H1 (cell line): ENCODE results near the gene TMEM82. TPM values are rescaled to one million over a fixed set of nuclear protein-coding genes. Genes with fewer than 3 reads are reported as not detected.

Experiments used
- CTCF ChIA-PET: fragments of 300-600 bp; sonication (Branson Sonifier 250); formaldehyde crosslinking; loops from one replicate; lab custom pipeline; 2021; ENCODE audit not compliant: partially characterized antibody; lab: Charles Lee
- POLR2A ChIA-PET: fragments of 300-600 bp; sonication (Branson Sonifier 250); formaldehyde crosslinking; loops from one replicate; lab custom pipeline; 2021; ENCODE audit warnings: inconsistent platforms; ENCODE audit not compliant: partially characterized antibody; lab: Charles Lee
- DNase-seq, 2 experiments: peaks; one replicate each; pipeline versions ENCODE4 v3.0.0 to v3.0.0-alpha.2; 2010 to 2022; ENCODE audit warnings: low spot score in 2 of 2, low read depth in 1 of 2, mixed read lengths in 1 of 2
- FAIRE-seq: peaks from 2 replicates; lab custom pipeline; 2011; peaks lifted over from hg19 to GRCh38; lab: Jason Lieb, UNC
- H2AFZ ChIP-seq: 2 replicates; pipeline ENCODE4 v1.8.1; 2012; ENCODE audit warnings: low read length, inconsistent platforms
- H2AK5ac ChIP-seq: 2 replicates; pipeline ENCODE4 v1.6.1; 2013; ENCODE audit warnings: low read depth, low read length
- H2BK120ac ChIP-seq: replicated peaks from 2 replicates; pipeline ENCODE3; 2013; ENCODE audit warnings: low read depth, low read length, inconsistent platforms
- H2BK12ac ChIP-seq: 2 replicates; pipeline ENCODE4 v1.6.1; 2013; ENCODE audit warnings: low read depth, low read length
- H2BK15ac ChIP-seq: 2 replicates; pipeline ENCODE4 v1.6.1; 2013; ENCODE audit warnings: low read length
- H2BK20ac ChIP-seq: 2 replicates; pipeline ENCODE4 v1.6.1; 2013; ENCODE audit warnings: low read length
- H2BK5ac ChIP-seq: 2 replicates; pipeline ENCODE4 v1.6.1; 2013; ENCODE audit warnings: low read depth, low read length
- H3K14ac ChIP-seq: 2 replicates; pipeline ENCODE4 v1.6.1; 2013; ENCODE audit warnings: inconsistent platforms; ENCODE audit not compliant: insufficient read length
- H3K18ac ChIP-seq: 2 replicates; pipeline ENCODE4 v1.6.1; 2013; ENCODE audit warnings: low read length; ENCODE audit errors: extremely low read depth
- H3K23ac ChIP-seq: 2 replicates; pipeline ENCODE4 v1.6.1; 2013; ENCODE audit warnings: inconsistent platforms; ENCODE audit not compliant: insufficient read length
- H3K23me2 ChIP-seq: 2 replicates; pipeline ENCODE4 v1.6.1; 2013; ENCODE audit warnings: low read depth, low read length
- H3K27ac ChIP-seq: 2 replicates; pipeline ENCODE4 v1.6.1; 2011; ENCODE audit warnings: low read depth, low read length, inconsistent platforms
- H3K27me3 ChIP-seq, 4 experiments: replicated peaks in 1 of 4; 1 replicate in 1 of 4; 2 replicates in 3 of 4; pipeline versions ENCODE4 v1.6.1 to v1.8.1; 2011 to 2013; ENCODE audit warnings: low read length in 3 of 4, mild to moderate bottlenecking in 3 of 4, inconsistent platforms in 2 of 4, mixed read lengths in 2 of 4, moderate library complexity in 1 of 4; ENCODE audit not compliant: control insufficient read depth in 3 of 4, insufficient read depth in 3 of 4; ENCODE audit errors: extremely low read depth in 1 of 4
- H3K36me3 ChIP-seq, 4 experiments: 2 replicates each; pipeline versions ENCODE4 v1.6.1 to v1.8.1; 2011 to 2013; ENCODE audit warnings: mild to moderate bottlenecking in 4 of 4, low read length in 3 of 4, moderate library complexity in 2 of 4, control low read depth in 1 of 4, inconsistent platforms in 1 of 4; ENCODE audit not compliant: insufficient read depth in 4 of 4, control insufficient read depth in 2 of 4
- H3K4ac ChIP-seq: replicated peaks from 2 replicates; pipeline ENCODE3; 2013; ENCODE audit warnings: low read length, low read depth, mixed read lengths, inconsistent platforms; ENCODE audit not compliant: insufficient read length
- H3K4me1 ChIP-seq, 4 experiments: replicated peaks in 1 of 4; 1 replicate in 1 of 4; 2 replicates in 3 of 4; pipeline versions ENCODE4 v1.6.1 to v1.8.1; 2011 to 2013; ENCODE audit warnings: low read length in 3 of 4, inconsistent platforms in 2 of 4, mixed read lengths in 1 of 4; ENCODE audit not compliant: insufficient read depth in 4 of 4, control insufficient read depth in 3 of 4
- H3K4me2 ChIP-seq, 2 experiments: 2 replicates each; pipeline versions ENCODE4 v1.6.1 to v1.8.1; 2011 to 2013; ENCODE audit warnings: low read depth in 2 of 2, low read length in 2 of 2, control low read depth in 1 of 2, inconsistent platforms in 1 of 2, mild to moderate bottlenecking in 1 of 2; ENCODE audit not compliant: insufficient read depth in 1 of 2
- H3K4me3 ChIP-seq, 4 experiments: fragments of 200-600, 300-600 bp in 1 of 4; sonication (generic), shearing (Covaris generic), sonication (Bioruptor Twin) in 1 of 4; 2 replicates each; pipeline versions ENCODE4 v1.5.1 to v1.8.1; 2011 to 2016; ENCODE audit warnings: low read length in 4 of 4, low read depth in 3 of 4, control low read depth in 2 of 4, inconsistent platforms in 2 of 4, mild to moderate bottlenecking in 2 of 4, mixed read lengths in 1 of 4, moderate library complexity in 1 of 4; ENCODE audit not compliant: insufficient read depth in 2 of 4; ENCODE audit errors: extremely low read depth in 1 of 4
- H3K56ac ChIP-seq: replicated peaks from 2 replicates; pipeline ENCODE3; 2013; ENCODE audit warnings: low read depth, mild to moderate bottlenecking, mixed read lengths, low read length, inconsistent platforms; ENCODE audit not compliant: insufficient read length
- H3K79me1 ChIP-seq: 2 replicates; pipeline ENCODE4 v1.6.1; 2013; ENCODE audit warnings: low read depth, low read length, control low read depth
- H3K79me2 ChIP-seq, 2 experiments: 2 replicates each; pipeline versions ENCODE4 v1.6.1 to v1.8.1; 2012 to 2013; ENCODE audit warnings: low read length in 2 of 2, mild to moderate bottlenecking in 2 of 2, inconsistent platforms in 1 of 2; ENCODE audit not compliant: insufficient read depth in 2 of 2, control insufficient read depth in 1 of 2
- H3K9ac ChIP-seq, 4 experiments: replicated peaks in 1 of 4; 1 replicate in 1 of 4; 2 replicates in 3 of 4; pipeline versions ENCODE4 v1.6.1 to v1.8.1; 2011 to 2013; ENCODE audit warnings: low read depth in 3 of 4, low read length in 3 of 4, control low read depth in 2 of 4, mild to moderate bottlenecking in 2 of 4, moderate library complexity in 2 of 4, inconsistent platforms in 1 of 4; ENCODE audit errors: extremely low read depth in 1 of 4
- H3K9me3 ChIP-seq, 2 experiments: 2 replicates each; pipeline versions ENCODE4 v1.6.1 to v1.8.1; 2012 to 2013; ENCODE audit warnings: mild to moderate bottlenecking in 2 of 2, moderate library complexity in 2 of 2, control low read depth in 1 of 2, inconsistent platforms in 1 of 2, low read depth in 1 of 2, low read length in 1 of 2, mixed read lengths in 1 of 2; ENCODE audit not compliant: insufficient read depth in 2 of 2
- H4K20me1 ChIP-seq, 2 experiments: replicated peaks in 1 of 2; 2 replicates each; pipeline versions ENCODE3 to v1.8.1; 2011 to 2013; ENCODE audit warnings: inconsistent platforms in 2 of 2, low read length in 2 of 2, mild to moderate bottlenecking in 1 of 2; ENCODE audit not compliant: insufficient read depth in 2 of 2, control insufficient read depth in 1 of 2
- H4K5ac ChIP-seq: 2 replicates; pipeline ENCODE4 v1.6.1; 2013; ENCODE audit warnings: low read length, low read depth, mixed read lengths, inconsistent platforms; ENCODE audit not compliant: insufficient read length
- H4K8ac ChIP-seq: 2 replicates; pipeline ENCODE4 v1.8.0; 2013; ENCODE audit warnings: mild to moderate bottlenecking, moderate library complexity, low read length, inconsistent platforms; ENCODE audit not compliant: insufficient read depth; ENCODE audit errors: extremely low read depth
- H4K91ac ChIP-seq: replicated peaks from 2 replicates; pipeline ENCODE3; 2013; ENCODE audit warnings: low read length, mixed read lengths, inconsistent platforms; ENCODE audit not compliant: insufficient read length
- ASH2L ChIP-seq: fragments of 200-600, 300-600 bp; sonication (generic); IDR thresholded peaks from one replicate; pipeline ENCODE4 v1.7.1; 2017; ENCODE audit warnings: low read length
- CEBPB ChIP-seq: IDR thresholded peaks from 2 replicates; pipeline ENCODE4 v1.6.1; 2012; ENCODE audit warnings: low read depth, low read length
- JUND ChIP-seq: IDR thresholded peaks from 2 replicates; pipeline ENCODE4 v1.6.1; 2011; ENCODE audit warnings: mild to moderate bottlenecking, improper control_type of control experiment, low read length
- MAX ChIP-seq: IDR thresholded peaks from 2 replicates; pipeline ENCODE4 v1.6.1; 2012; ENCODE audit warnings: inconsistent platforms
- WGBS, 2 experiments: shearing (Covaris generic) in 1 of 2; methylation state at CpG; one replicate each; pipeline versions ENCODE4 v1.1.6 to v1.1.7; 2013 to 2015; ENCODE audit warnings: low lambda C conversion rate in 2 of 2, mixed read lengths in 2 of 2, inconsistent platforms in 1 of 2, low coverage in 1 of 2, missing lambda C conversion rate in 1 of 2; ENCODE audit not compliant: insufficient replicate concordance in 2 of 2, insufficient coverage in 1 of 2, insufficient read length in 1 of 2; ENCODE audit errors: extremely low coverage in 1 of 2, missing lambda C conversion rate in 1 of 2; 5-methylcytosine and 5-hydroxymethylcytosine counted together
- polyA plus RNA-seq, 7 experiments: library from polyadenylated mRNA; depleted of rRNA in 3 of 7; stranded (reverse) in 5 of 7; unstranded in 2 of 7; fragments of >200 nt in 5 of 7; fragments of 200-250 nt in 2 of 7; gene quantifications; 1 replicate in 5 of 7; 2 replicates in 1 of 7; 4 replicates in 1 of 7; pipeline versions ENCODE4 v1.2.1 to v1.2.3, GENCODE V29; 2011 to 2013; ENCODE audit warnings: missing spikeins in 2 of 7, mixed read lengths in 2 of 7
- total RNA-seq: library from RNA; stranded (reverse); fragmentation: NEBNext Ultra II Directional; extraction: Animal tissue kit (Norgen Biotek cat#: 25700); gene quantifications from 2 replicates; pipeline ENCODE4 v1.2.1, GENCODE V29; 2021

The TMEM82 gene
- total and polyA plus RNA-seq, 2 of the 8 experiments (the other 6 are each of a cell fraction or from before 2014, with no cell fraction given), result 0.32 to 2.1 TPM

- H2BK12ac ChIP-seq, result peak overlapping the region; percentile 22; the same call in 1 of the 2 replicates
- peak overlapping the region; percentile 78; the same call in 1 of the 2 replicates for H2BK5ac ChIP-seq
- peak overlapping the region; percentile 11; the same call in 1 of the 2 replicates for H2AFZ ChIP-seq
- no peak overlapping the region for H2BK120ac ChIP-seq
- no peaks in the 10 kb centered on the region for H3K79me2 ChIP-seq
- 77% methylated on average over 17 of the region's 19 CpGs; no CpG with 5 or more reads in 1 of the 2 experiments for WGBS, 2 experiments
- FAIRE-seq, result no peak
- no peaks in the 10 kb centered on the region for H3K27me3 ChIP-seq
- peak overlapping the region; percentile 92; the same call in 1 of the 2 replicates for H2BK15ac ChIP-seq
- H3K9ac ChIP-seq, result no peak overlapping the region
- no peak for DNase-seq
- no peaks in the 10 kb centered on the region for H4K20me1 ChIP-seq
- no peak overlapping the region for H2BK20ac ChIP-seq
- H3K14ac ChIP-seq, result no peak overlapping the region
- H4K8ac ChIP-seq, result peak overlapping the region; percentile 62; the same call in 1 of the 2 replicates
- peak overlapping the region; percentile 53; the same call in 1 of the 2 replicates for H3K18ac ChIP-seq
- H3K4me2 ChIP-seq, result no peak overlapping the region
- no peaks in the 10 kb centered on the region for H3K36me3 ChIP-seq
- no peaks in the 10 kb centered on the region for H3K79me1 ChIP-seq
- H3K23ac ChIP-seq, result no peak overlapping the region
- H3K56ac ChIP-seq, result no peak overlapping the region
- TF ChIP-seq CEBPB (no peak), JUND (no peak), MAX (no peak), ASH2L (no peak)
- no peaks in the 10 kb centered on the region for H3K9me3 ChIP-seq
- no peak overlapping the region for H4K5ac ChIP-seq
- H4K91ac ChIP-seq, result peak overlapping the region; percentile 40
- peaks cover 0 to 7% (median 3%) of the 10 kb centered on the region in 4 experiments; a peak in 5 of 7 replicates for H3K4me1 ChIP-seq
- H2AK5ac ChIP-seq, result no peak overlapping the region
- no peak overlapping the region for H3K4ac ChIP-seq
- no peak overlapping the region for H3K4me3 ChIP-seq
- ChIA-PET CTCF (interaction anchor here (1.1 to 1.4 kb wide), 3 partner anchors 11 to 28 kb away, joined by 3 read pairs; no protein-coding TSS in a partner anchor), POLR2A (interaction anchor here (0.9 to 3.3 kb wide), 6 partner anchors 10 to 37 kb away, joined by 3 to 14 read pairs (median 3); partner anchors contain the start of genes FBLIM1 and SLC25A34)
- 0 out of 2 replicates have a peak, but pooled peaks cover 1% of the 10 kb centered on the region for H3K23me2 ChIP-seq
- H3K27ac ChIP-seq, result no peak overlapping the region
Observed at GRCh38 chr1:15749399-15750291, 7.3 kb downstream of the TMEM82 start.
